Measurements from ENCODE around the gene HTT.

HTT gene

DNA sequence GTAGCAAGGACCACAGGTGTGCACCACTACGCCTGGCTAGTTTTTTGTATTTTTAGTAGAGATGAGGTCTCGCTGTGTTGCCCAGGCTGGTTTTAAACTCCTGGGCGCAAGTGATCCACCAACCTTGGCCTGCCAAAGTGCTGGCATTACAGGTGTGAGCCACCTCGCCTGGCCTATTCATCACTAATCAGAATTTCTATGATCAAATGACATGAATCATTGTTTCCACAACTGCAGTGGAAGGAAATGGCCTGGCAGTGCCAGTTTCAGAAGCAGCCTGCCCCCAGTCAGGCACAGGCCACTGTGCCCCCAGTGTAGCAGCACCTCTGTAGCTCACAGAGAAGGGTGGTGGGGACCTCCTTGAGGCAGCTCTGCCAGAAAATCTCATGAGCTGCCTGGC, 108.5 kb downstream of the HTT start:
- no peak overlapping the region for H3K4me3 ChIP-seq (ENCODE audit: low read length)
- TF ChIP-seq CTCF (conservative IDR thresholded peaks at IDR 0.05; ENCODE audit: low read depth, low read length): no peak
- no peak for DNase-seq (ENCODE audit: low read depth)

- H3K4me3 ChIP-seq (ENCODE audit: low read length): no peak overlapping the region
- DNase-seq (ENCODE audit: low read depth): no peak
- no peak for TF ChIP-seq CTCF (conservative IDR thresholded peaks at IDR 0.05; ENCODE audit: low read depth, low read length)
Measured at GRCh38 chr4:3184725-3185124, 110.2 kb downstream of the HTT start.

GRCh38 chr4:3186609-3187008, 112.1 kb downstream of the HTT start:
- no peak overlapping the region for H3K4me3 ChIP-seq (ENCODE audit: low read length)
- TF ChIP-seq CTCF (conservative IDR thresholded peaks at IDR 0.05; ENCODE audit: low read depth, low read length): no peak
- DNase-seq (ENCODE audit: low read depth): no peak

DNA sequence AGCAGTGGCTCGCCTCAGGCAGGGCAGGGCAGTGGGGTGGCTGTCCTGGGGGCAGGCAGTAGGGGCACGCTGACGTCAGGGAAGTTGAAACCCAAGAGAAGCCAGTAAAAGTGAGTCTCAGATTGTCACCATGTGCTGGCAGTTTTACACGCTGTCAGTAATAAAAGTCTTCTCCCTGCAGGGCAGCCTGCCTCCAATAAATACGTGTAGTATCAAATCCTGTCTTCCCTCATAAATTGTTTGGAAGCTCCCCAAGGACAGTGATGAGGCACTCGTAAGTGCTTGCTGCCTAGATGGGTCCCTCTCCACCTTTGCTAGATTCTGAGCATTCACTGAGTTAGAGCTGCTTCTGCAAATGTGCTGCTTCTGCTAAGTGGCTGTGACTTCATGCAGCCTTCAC, 113.6 kb downstream of the HTT start:
- no peak for TF ChIP-seq CTCF (conservative IDR thresholded peaks at IDR 0.05; ENCODE audit: low read depth, low read length)
- no peak overlapping the region for H3K4me3 ChIP-seq (ENCODE audit: low read length)
- DNase-seq (ENCODE audit: low read depth): no peak

DNA sequence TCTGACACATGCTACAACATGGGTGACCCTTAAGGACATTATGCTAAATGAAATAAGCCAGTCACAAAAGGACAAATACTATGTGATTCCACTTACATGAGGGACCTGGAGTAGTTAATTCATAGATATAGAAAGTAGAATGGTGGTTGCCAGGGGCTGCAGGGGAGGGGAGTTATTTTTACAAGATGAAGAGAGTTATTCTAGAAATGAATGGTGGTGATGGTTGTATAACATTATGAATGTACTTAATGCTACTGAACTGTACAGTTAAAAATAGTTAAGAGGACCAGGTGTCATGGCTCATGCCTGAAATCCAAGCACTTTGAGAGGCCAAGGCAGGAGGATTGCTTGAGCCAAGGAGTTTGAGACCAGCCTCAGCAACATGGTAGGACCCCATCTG, 115.0 kb downstream of the HTT start:
- no peak for DNase-seq (ENCODE audit: low read depth)
- H3K4me3 ChIP-seq (ENCODE audit: low read length): no peak overlapping the region
- no peak for TF ChIP-seq CTCF (conservative IDR thresholded peaks at IDR 0.05; ENCODE audit: low read depth, low read length)

DNA sequence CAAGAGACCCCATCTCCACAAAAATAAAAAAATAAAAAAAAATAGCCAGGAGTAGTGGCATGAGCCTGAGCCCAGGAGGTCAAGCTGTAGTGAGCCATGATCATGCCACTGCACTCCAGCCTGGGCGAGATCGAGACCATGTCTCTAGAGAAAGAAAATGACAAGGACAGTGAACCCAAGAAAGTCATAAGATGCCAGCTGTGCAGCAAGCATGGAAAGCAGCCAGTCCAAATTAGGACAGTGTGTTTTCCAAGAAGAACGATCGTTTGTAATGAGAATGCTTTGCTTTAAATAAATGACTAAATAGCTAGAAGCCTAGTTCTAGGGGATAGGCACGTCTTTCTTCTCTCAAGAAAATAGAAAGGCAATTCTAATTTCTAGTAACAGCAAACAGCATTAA, 116.1 kb downstream of the HTT start:
- H3K4me3 ChIP-seq (ENCODE audit: low read length): no peak overlapping the region
- DNase-seq (ENCODE audit: low read depth): no peak
- TF ChIP-seq CTCF (conservative IDR thresholded peaks at IDR 0.05; ENCODE audit: low read depth, low read length): no peak

- TF ChIP-seq CTCF (conservative IDR thresholded peaks at IDR 0.05; ENCODE audit: low read depth, low read length): no peak
- H3K4me3 ChIP-seq (ENCODE audit: low read length): no peak overlapping the region
- no peak for DNase-seq (ENCODE audit: low read depth)
Measured at GRCh38 chr4:3192188-3192587, 117.7 kb downstream of the HTT start.
